GM12891 (cell line): ENCODE data around the gene SLC4A4.

Experiments used
- POLR2A ChIP-seq: IDR thresholded peaks from 2 replicates; pipeline ENCODE4 v1.6.1; 2011; ENCODE audit warnings: low read depth, low read length, control low read depth
- POLR2AphosphoS5 ChIP-seq: IDR thresholded peaks from 2 replicates; pipeline ENCODE4 v1.6.1; 2011; ENCODE audit warnings: low read depth, low read length, control low read depth
- POU2F2 ChIP-seq: IDR thresholded peaks from 2 replicates; pipeline ENCODE4 v1.6.1; 2011; ENCODE audit warnings: low read depth, mild to moderate bottlenecking, control low read depth, low read length, moderate library complexity
- SPI1 ChIP-seq: IDR thresholded peaks from 2 replicates; pipeline ENCODE4 v1.6.1; 2011; ENCODE audit warnings: low read depth, low read length, control low read depth

DNA sequence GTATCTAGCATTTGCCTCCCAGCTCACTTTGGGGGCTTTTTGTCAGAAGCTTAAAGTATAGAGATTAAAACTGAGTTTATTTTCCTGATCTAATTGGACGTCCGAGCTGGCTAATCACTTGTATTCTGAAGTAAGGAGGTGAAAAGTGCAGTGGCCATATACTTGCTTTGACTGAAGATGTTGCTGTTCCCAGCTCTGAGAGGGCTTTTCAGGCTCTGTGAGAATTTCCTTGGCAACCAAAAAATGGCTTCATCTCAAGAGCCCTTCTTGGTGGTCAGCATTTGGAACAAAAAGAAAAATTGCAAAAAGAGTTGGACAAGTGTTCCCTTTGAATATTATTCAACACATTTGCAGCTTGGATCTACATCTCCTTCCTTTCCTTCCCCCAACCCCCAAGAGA lies 67.0 kb downstream of the SLC4A4 start:
- TF ChIP-seq POLR2AphosphoS5 (no peak), SPI1 (no peak), POU2F2 (no peak), POLR2A (no peak)
